K562 treated with DMSO at 1 percent for 24 hours (cell line): Measurements from ENCODE around the gene CTXND1. TPM values are rescaled to one million over a fixed set of nuclear protein-coding genes. Genes with fewer than 3 reads are reported as not detected.

Experiments
- total RNA-seq: library from RNA; unstranded; fragments of 300-600 nt; gene quantifications from 2 replicates; pipeline ENCODE4 v1.2.3, GENCODE V29; 2022; ENCODE audit warnings: low read depth; ENCODE audit not compliant: insufficient read depth

CTXND1 gene
- total RNA-seq = 0.03 TPM in 1 of 2 replicates, not detected in the other

GRCh38 chr15:80252121-80252518 lies at the start of gene CTXND1:
TSS of gene CTXND1 (minus strand) at chr15:80252213. CDS start at chr15:80201949, 50,264 bp downstream.

DNA sequence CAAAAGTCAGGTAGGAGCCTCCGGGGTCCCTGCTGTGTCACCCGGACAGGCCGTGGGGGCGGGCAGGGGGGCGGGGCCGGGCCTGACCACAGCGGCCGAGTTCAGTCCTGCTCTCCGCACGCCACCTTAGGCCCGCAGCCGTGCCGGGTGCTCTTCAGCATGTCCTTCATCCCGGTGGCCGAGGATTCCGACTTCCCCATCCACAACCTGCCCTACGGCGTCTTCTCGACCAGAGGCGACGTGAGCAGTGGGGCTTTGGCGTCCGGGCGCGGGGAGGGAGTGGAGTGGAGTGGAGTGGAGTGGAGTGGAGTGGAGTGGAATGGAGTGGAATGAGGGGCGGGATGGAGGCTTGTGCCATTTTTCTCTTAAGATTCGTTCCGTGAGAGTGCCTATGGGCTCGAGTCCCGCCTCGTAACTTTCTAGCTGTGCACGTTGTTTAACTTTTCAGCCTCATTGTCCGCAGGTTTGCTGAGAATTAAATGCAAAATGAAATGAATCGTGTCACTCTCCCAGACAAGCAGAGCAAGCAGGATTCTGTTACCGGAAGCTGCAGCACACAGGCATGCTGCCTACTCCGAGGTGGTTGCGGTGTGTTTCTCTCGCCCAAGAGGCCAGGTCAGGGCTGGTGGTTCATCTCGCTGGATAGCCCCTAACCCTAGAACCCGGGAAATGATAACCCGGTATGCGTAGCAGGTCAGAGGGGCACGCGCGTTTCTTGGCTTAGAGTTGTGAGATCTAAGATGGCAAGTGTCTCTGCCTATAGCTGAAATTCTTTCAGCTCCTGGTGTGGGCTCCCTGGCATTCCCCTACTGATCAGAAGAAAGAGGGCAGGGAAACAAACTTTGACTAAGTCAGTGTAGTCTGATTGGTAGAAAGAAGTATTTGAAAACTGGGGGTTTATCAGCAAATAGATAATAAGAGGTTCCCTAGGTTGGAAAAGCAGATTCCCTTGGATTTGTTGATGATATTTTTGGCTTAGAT lies 98.8 kb downstream of the CTXND1 start, which contains the start of gene FAH:
TSS of gene FAH (plus strand) at position 104 of the 981 bp plus-strand sequence. CDS start at position 160, 56 bp downstream.

Other genes with a start within 250 kb of the CTXND1 start
- gene ZFAND6, start 192.5 kb downstream of the CTXND1 start, total RNA-seq = 100 and 104 TPM in 2 replicates
- 110 and 126 TPM in 2 replicates for gene FAH, start 99.2 kb downstream of the CTXND1 start, total RNA-seq
- not detected in 2 replicates for gene ARNT2, start 152.2 kb upstream of the CTXND1 start, total RNA-seq